DOHH2 (cell line): ENCODE measurements around the gene WARS2.

ENCODE experiments used
- EZH2phosphoT487 ChIP-seq: fragments of 200-600 bp; sonication (generic); IDR thresholded peaks from 2 replicates; pipeline ENCODE4 v1.6.1; 2017; ENCODE audit warnings: borderline replicate concordance, mild to moderate bottlenecking, antibody characterized with exemption, low read length, moderate library complexity, mixed read lengths
- TF ChIP-seq, protein P1 (sequence below): fragments of 200-600 bp; sonication (generic); IDR thresholded peaks from one replicate; pipeline ENCODE4 v1.5.1; 2014; ENCODE audit warnings: antibody characterized with exemption, mild to moderate bottlenecking, low read depth, low read length; ENCODE audit not compliant: poor library complexity, severe bottlenecking

DNA sequence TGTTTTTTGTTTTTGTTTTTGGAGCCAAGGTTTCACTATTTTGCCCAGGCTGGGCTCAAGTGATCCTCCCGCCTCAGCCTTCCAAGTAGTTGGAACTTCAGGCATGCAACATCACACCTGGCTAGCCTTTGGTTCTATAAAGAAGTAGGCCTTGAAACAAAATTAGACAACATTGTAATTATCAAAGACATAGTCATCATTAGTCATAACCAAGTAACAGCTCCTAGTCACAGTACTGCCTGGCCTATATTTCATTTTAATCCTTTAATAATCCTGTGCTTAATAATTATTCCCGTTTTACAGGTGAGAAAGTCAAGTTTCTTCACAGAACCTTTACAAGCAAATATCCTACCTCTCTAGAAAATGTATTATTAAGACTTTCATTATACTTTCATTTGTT, 100.0 kb downstream of the WARS2 start:
- no peak for TF ChIP-seq EZH2phosphoT487
- TF ChIP-seq, protein P1, sequence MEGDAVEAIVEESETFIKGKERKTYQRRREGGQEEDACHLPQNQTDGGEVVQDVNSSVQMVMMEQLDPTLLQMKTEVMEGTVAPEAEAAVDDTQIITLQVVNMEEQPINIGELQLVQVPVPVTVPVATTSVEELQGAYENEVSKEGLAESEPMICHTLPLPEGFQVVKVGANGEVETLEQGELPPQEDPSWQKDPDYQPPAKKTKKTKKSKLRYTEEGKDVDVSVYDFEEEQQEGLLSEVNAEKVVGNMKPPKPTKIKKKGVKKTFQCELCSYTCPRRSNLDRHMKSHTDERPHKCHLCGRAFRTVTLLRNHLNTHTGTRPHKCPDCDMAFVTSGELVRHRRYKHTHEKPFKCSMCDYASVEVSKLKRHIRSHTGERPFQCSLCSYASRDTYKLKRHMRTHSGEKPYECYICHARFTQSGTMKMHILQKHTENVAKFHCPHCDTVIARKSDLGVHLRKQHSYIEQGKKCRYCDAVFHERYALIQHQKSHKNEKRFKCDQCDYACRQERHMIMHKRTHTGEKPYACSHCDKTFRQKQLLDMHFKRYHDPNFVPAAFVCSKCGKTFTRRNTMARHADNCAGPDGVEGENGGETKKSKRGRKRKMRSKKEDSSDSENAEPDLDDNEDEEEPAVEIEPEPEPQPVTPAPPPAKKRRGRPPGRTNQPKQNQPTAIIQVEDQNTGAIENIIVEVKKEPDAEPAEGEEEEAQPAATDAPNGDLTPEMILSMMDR: no peak
